Liver (tissue), 9 donors: ENCODE data around the gene EME1. TPM values are rescaled to one million over a fixed set of nuclear protein-coding genes. Genes with fewer than 3 reads are reported as not detected.

Experiments
- DNase-seq: peaks from one replicate; pipeline ENCODE4 v3.0.0-alpha.2; 2017; ENCODE audit warnings: low spot score
- H3K27ac ChIP-seq, 2 donors: one replicate each; pipeline ENCODE4 v1.7.0; 2013; ENCODE audit warnings: inconsistent platforms in 2 of 2, low read length in 2 of 2, control low read depth in 1 of 2, low read depth in 1 of 2, mild to moderate bottlenecking in 1 of 2
- H3K27me3 ChIP-seq, 4 donors: one replicate each; pipeline versions ENCODE4 v1.6.1 to v1.7.0; 2013; ENCODE audit warnings: low read length in 3 of 4, inconsistent platforms in 1 of 4, mild to moderate bottlenecking in 1 of 4, moderate library complexity in 1 of 4; ENCODE audit not compliant: control insufficient read depth in 4 of 4, insufficient read depth in 4 of 4
- H3K36me3 ChIP-seq, 4 donors: one replicate each; pipeline versions ENCODE4 v1.6.1 to v1.7.0; 2013; ENCODE audit warnings: low read length in 3 of 4, mild to moderate bottlenecking in 3 of 4, low read depth in 1 of 4, moderate library complexity in 1 of 4; ENCODE audit not compliant: control insufficient read depth in 4 of 4, insufficient read depth in 3 of 4
- H3K4me1 ChIP-seq, 4 donors: one replicate each; pipeline versions ENCODE4 v1.6.1 to v1.7.0; 2013; ENCODE audit warnings: low read length in 3 of 4, mild to moderate bottlenecking in 3 of 4, moderate library complexity in 1 of 4; ENCODE audit not compliant: control insufficient read depth in 4 of 4, insufficient read depth in 4 of 4
- H3K4me3 ChIP-seq, 3 donors: one replicate each; pipeline versions ENCODE4 v1.6.1 to v1.7.0; 2013; ENCODE audit warnings: low read length in 3 of 3, control low read depth in 1 of 3, low read depth in 1 of 3, mild to moderate bottlenecking in 1 of 3
- H3K9ac ChIP-seq, 2 donors: one replicate each; pipeline ENCODE4 v1.7.0; 2013; ENCODE audit warnings: low read length in 2 of 2, mild to moderate bottlenecking in 2 of 2, moderate library complexity in 2 of 2, control low read depth in 1 of 2, low read depth in 1 of 2
- H3K9me3 ChIP-seq, 4 donors: one replicate each; pipeline versions ENCODE4 v1.6.1 to v1.7.0; 2013; ENCODE audit warnings: low read length in 3 of 4; ENCODE audit not compliant: control insufficient read depth in 4 of 4
- EGR1 ChIP-seq, 2 donors: IDR thresholded peaks; 2 replicates each; pipeline ENCODE4 v1.6.1; 2016 to 2018; ENCODE audit warnings: antibody characterized with exemption in 2 of 2, low read depth in 2 of 2
- FOXA1 ChIP-seq: IDR thresholded peaks from 2 replicates; pipeline ENCODE4 v1.6.1; 2016; ENCODE audit warnings: antibody characterized with exemption
- FOXA2 ChIP-seq: IDR thresholded peaks from 2 replicates; pipeline ENCODE4 v1.6.1; 2016; ENCODE audit warnings: antibody characterized with exemption
- GABPA ChIP-seq, 2 donors: IDR thresholded peaks in 1 of 2; conservative IDR thresholded peaks in 1 of 2; 2 replicates each; pipeline ENCODE4 v1.6.1; 2016; ENCODE audit warnings: antibody characterized with exemption in 2 of 2, mild to moderate bottlenecking in 1 of 2, moderate library complexity in 1 of 2
- HNF4G ChIP-seq: IDR thresholded peaks from 2 replicates; pipeline ENCODE4 v1.6.1; 2016; ENCODE audit warnings: antibody characterized with exemption
- JUND ChIP-seq, 2 donors: IDR thresholded peaks; 2 replicates each; pipeline ENCODE4 v1.6.1; 2016; ENCODE audit warnings: antibody characterized with exemption in 2 of 2
- NR2F2 ChIP-seq: IDR thresholded peaks from 2 replicates; pipeline ENCODE4 v1.6.1; 2016; ENCODE audit warnings: antibody characterized with exemption
- RAD21 ChIP-seq, 2 donors: IDR thresholded peaks; 2 replicates each; pipeline ENCODE4 v1.6.1; 2016; ENCODE audit warnings: antibody characterized with exemption in 2 of 2, mild to moderate bottlenecking in 2 of 2
- RXRA ChIP-seq, 2 donors: IDR thresholded peaks; 2 replicates each; pipeline ENCODE4 v1.6.1; 2017 to 2018; ENCODE audit warnings: antibody characterized with exemption in 2 of 2, mild to moderate bottlenecking in 1 of 2
- SP1 ChIP-seq: IDR thresholded peaks from 2 replicates; pipeline ENCODE4 v1.6.1; 2018; ENCODE audit warnings: antibody characterized with exemption, mild to moderate bottlenecking
- TAF1 ChIP-seq: conservative IDR thresholded peaks from 2 replicates; pipeline ENCODE4 v1.6.1; 2016; ENCODE audit warnings: antibody characterized with exemption, mild to moderate bottlenecking
- YY1 ChIP-seq: IDR thresholded peaks from 2 replicates; pipeline ENCODE4 v1.6.1; 2016; ENCODE audit warnings: antibody characterized with exemption, mild to moderate bottlenecking
- WGBS: extraction: QIAGEN DNeasy Blood & Tissue Kit; methylation state at CpG from one replicate; pipeline ENCODE4 v1.1.7; 2013; 5-methylcytosine and 5-hydroxymethylcytosine counted together
- polyA plus RNA-seq, 2 donors: library from polyadenylated mRNA; stranded (reverse) in 1 of 2; unstranded in 1 of 2; fragments of 200-250 nt in 1 of 2; fragments of >200 nt in 1 of 2; fragmentation: Nextera tagmentation in 1 of 2; extraction: Ambion mirVana in 1 of 2; gene quantifications; one replicate each; pipeline versions ENCODE4 v1.2.1 to v1.2.3, GENCODE V29; 2013 to 2015
- total RNA-seq, 2 donors: library from RNA; depleted of rRNA; stranded (reverse); fragments of >200 nt; gene quantifications; one replicate each; pipeline ENCODE4 v1.2.3, GENCODE V29; 2014
- TF ChIP-seq, protein P1 (sequence below): IDR thresholded peaks from 2 replicates; pipeline ENCODE4 v1.6.1; 2016; ENCODE audit warnings: antibody characterized with exemption
- TF ChIP-seq, protein P2 (sequence below): IDR thresholded peaks from 2 replicates; pipeline ENCODE4 v1.6.1; 2016; ENCODE audit warnings: antibody characterized with exemption
- TF ChIP-seq, protein P3 (sequence below): IDR thresholded peaks from 2 replicates; pipeline ENCODE4 v1.6.1; 2016; ENCODE audit warnings: antibody characterized with exemption
- TF ChIP-seq, protein P4 (sequence below): IDR thresholded peaks from 2 replicates; pipeline ENCODE4 v1.6.1; 2016; ENCODE audit warnings: antibody characterized with exemption, mild to moderate bottlenecking
- TF ChIP-seq, protein P5 (sequence below): fragments of 150-350 bp; IDR thresholded peaks from 2 replicates; pipeline ENCODE4 v1.5.1; 2017; ENCODE audit warnings: improper control_type of control experiment, low read depth, low read length; ENCODE audit not compliant: missing input control
- donor health status: healthy.
- donor health status: healthy.
- donor health status: healthy.
- donor health status: healthy.
- donor health status: healthy.

The EME1 gene
- total and polyA plus RNA-seq, 4 donors: 0.08 to 3.4 (median 0.35) TPM

DNA sequence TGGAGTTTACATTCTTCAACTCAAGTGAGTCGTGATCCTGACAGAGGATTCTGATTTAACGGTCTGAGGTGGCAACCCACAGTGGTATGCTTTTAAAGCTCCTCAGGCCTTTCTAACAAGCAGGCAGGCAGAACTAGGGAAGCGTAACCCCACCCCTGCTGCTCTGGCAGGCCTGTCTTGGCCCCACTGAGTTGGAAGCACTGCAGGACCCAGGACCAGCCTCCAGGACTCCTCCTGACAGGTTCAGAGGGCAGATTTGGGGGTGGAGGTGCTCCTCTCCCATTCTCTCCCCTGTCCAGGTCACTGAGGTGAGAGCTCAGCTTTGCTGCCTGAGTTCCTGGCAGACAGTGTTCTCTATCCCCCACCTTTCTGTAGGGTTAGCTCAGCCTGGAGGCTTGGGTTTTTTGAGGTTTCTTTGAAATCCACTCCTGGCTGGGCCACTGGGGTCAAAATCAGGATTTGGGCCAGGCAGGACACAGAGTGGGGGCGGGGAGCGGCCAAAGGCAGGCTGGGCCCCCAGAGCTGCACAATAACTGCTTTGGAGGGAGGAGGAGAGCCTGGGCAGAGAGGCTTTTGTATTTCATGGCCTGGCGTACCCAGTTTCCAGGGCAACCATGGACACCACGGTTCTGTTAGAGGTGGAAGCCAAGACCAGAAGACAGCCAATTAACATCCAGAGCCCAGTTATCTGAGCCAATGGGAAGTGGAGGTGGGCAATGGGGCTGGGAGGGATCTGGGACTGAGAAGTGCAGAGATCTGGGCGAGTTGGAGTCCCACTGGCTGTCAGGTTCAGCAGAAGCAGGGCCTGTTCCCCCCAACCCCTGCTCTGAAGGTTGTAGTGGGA lies 9.6 kb upstream of the EME1 start:
- TF ChIP-seq YY1 (no peak), FOXA2 (no peak), GABPA (IDR thresholded peaks at IDR 0.05 in 1 of 2, conservative IDR thresholded peaks at IDR 0.05 in 1 of 2) (no peak), NR2F2 (no peak), RAD21 (IDR thresholded peaks at IDR 0.05) (no peak), FOXA1 (no peak), JUND (IDR thresholded peaks at IDR 0.05) (no peak), RXRA (IDR thresholded peaks at IDR 0.05) (no peak), TAF1 (no peak), HNF4G (no peak), SP1 (no peak)
- TF ChIP-seq, protein P1, sequence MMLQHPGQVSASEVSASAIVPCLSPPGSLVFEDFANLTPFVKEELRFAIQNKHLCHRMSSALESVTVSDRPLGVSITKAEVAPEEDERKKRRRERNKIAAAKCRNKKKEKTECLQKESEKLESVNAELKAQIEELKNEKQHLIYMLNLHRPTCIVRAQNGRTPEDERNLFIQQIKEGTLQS: no peak
- TF ChIP-seq, protein P2, sequence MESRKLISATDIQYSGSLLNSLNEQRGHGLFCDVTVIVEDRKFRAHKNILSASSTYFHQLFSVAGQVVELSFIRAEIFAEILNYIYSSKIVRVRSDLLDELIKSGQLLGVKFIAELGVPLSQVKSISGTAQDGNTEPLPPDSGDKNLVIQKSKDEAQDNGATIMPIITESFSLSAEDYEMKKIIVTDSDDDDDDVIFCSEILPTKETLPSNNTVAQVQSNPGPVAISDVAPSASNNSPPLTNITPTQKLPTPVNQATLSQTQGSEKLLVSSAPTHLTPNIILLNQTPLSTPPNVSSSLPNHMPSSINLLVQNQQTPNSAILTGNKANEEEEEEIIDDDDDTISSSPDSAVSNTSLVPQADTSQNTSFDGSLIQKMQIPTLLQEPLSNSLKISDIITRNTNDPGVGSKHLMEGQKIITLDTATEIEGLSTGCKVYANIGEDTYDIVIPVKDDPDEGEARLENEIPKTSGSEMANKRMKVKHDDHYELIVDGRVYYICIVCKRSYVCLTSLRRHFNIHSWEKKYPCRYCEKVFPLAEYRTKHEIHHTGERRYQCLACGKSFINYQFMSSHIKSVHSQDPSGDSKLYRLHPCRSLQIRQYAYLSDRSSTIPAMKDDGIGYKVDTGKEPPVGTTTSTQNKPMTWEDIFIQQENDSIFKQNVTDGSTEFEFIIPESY: no peak
- TF ChIP-seq, protein P3, sequence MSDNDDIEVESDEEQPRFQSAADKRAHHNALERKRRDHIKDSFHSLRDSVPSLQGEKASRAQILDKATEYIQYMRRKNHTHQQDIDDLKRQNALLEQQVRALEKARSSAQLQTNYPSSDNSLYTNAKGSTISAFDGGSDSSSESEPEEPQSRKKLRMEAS: no peak
- TF ChIP-seq, protein P4, sequence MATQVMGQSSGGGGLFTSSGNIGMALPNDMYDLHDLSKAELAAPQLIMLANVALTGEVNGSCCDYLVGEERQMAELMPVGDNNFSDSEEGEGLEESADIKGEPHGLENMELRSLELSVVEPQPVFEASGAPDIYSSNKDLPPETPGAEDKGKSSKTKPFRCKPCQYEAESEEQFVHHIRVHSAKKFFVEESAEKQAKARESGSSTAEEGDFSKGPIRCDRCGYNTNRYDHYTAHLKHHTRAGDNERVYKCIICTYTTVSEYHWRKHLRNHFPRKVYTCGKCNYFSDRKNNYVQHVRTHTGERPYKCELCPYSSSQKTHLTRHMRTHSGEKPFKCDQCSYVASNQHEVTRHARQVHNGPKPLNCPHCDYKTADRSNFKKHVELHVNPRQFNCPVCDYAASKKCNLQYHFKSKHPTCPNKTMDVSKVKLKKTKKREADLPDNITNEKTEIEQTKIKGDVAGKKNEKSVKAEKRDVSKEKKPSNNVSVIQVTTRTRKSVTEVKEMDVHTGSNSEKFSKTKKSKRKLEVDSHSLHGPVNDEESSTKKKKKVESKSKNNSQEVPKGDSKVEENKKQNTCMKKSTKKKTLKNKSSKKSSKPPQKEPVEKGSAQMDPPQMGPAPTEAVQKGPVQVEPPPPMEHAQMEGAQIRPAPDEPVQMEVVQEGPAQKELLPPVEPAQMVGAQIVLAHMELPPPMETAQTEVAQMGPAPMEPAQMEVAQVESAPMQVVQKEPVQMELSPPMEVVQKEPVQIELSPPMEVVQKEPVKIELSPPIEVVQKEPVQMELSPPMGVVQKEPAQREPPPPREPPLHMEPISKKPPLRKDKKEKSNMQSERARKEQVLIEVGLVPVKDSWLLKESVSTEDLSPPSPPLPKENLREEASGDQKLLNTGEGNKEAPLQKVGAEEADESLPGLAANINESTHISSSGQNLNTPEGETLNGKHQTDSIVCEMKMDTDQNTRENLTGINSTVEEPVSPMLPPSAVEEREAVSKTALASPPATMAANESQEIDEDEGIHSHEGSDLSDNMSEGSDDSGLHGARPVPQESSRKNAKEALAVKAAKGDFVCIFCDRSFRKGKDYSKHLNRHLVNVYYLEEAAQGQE: no peak
- no peak overlapping the region for H3K4me3 ChIP-seq
- H3K9me3 ChIP-seq: no peaks in the 10 kb centered on the region
- H3K4me1 ChIP-seq: peaks cover 0 to 6% (median 3%) of the 10 kb centered on the region in 4 donors
- no peak overlapping the region for H3K27ac ChIP-seq
- whole genome bisulfite sequencing: 74% methylated on average over 8 of the region's 8 CpGs
- H3K9ac ChIP-seq: no peak overlapping the region
- no peak for DNase-seq
- H3K36me3 ChIP-seq: peaks cover 8 to 39% (median 24%) of the 10 kb centered on the region in 4 donors
- H3K27me3 ChIP-seq: no peaks in the 10 kb centered on the region

DNA sequence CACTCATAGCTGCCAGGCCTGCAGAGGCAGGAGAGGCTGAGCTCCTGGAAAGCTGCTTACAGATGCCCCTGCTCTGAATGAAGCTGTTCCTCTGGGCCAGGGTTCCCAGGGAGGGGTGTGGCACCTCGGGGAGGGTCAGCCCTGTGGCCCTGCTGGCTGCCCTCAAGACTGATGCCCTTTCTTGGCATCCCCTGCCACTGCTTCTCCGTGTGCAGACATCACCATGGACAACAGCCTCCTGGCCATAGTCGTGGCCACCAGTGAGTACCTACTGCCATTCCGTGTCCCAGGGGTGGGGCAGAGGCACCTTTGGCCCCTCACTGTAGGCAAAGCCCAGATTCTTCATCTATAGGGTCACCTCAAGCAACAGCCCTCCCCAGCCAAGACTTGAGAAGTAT lies 9.0 kb upstream of the EME1 start:
- no peak overlapping the region for H3K27ac ChIP-seq
- no peak overlapping the region for H3K9ac ChIP-seq
- TF ChIP-seq YY1 (no peak), FOXA1 (no peak), EGR1 (IDR thresholded peaks at IDR 0.05; ENCODE audit: low read depth in 2 of 2) (no peak), RAD21 (IDR thresholded peaks at IDR 0.05) (no peak), HNF4G (no peak), RXRA (IDR thresholded peaks at IDR 0.05) (no peak), GABPA (IDR thresholded peaks at IDR 0.05 in 1 of 2, conservative IDR thresholded peaks at IDR 0.05 in 1 of 2) (no peak), SP1 (no peak)
- TF ChIP-seq, protein P1: no peak
- TF ChIP-seq, protein P5, sequence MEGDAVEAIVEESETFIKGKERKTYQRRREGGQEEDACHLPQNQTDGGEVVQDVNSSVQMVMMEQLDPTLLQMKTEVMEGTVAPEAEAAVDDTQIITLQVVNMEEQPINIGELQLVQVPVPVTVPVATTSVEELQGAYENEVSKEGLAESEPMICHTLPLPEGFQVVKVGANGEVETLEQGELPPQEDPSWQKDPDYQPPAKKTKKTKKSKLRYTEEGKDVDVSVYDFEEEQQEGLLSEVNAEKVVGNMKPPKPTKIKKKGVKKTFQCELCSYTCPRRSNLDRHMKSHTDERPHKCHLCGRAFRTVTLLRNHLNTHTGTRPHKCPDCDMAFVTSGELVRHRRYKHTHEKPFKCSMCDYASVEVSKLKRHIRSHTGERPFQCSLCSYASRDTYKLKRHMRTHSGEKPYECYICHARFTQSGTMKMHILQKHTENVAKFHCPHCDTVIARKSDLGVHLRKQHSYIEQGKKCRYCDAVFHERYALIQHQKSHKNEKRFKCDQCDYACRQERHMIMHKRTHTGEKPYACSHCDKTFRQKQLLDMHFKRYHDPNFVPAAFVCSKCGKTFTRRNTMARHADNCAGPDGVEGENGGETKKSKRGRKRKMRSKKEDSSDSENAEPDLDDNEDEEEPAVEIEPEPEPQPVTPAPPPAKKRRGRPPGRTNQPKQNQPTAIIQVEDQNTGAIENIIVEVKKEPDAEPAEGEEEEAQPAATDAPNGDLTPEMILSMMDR: no peak
- TF ChIP-seq, protein P2: no peak
- TF ChIP-seq, protein P3: no peak
- H3K4me3 ChIP-seq: no peak overlapping the region
- peaks cover 8 to 42% (median 26%) of the 10 kb centered on the region in 4 donors for H3K36me3 ChIP-seq
- no peak for DNase-seq
- no peaks in the 10 kb centered on the region for H3K9me3 ChIP-seq
- H3K27me3 ChIP-seq: no peaks in the 10 kb centered on the region
- WGBS: 53% methylated on average over 4 of the region's 4 CpGs
- peaks cover 0 to 3% (median 1%) of the 10 kb centered on the region in 4 donors for H3K4me1 ChIP-seq
